ENCODE results near the gene HOXD8. TPM values are rescaled to one million over a fixed set of nuclear protein-coding genes. Genes with fewer than 3 reads are reported as not detected.

Gene HOXD8
- polyA plus RNA-seq, 1 of the 3 experiments (the other 2 are of a cell fraction), result 6.4 TPM

DNA sequence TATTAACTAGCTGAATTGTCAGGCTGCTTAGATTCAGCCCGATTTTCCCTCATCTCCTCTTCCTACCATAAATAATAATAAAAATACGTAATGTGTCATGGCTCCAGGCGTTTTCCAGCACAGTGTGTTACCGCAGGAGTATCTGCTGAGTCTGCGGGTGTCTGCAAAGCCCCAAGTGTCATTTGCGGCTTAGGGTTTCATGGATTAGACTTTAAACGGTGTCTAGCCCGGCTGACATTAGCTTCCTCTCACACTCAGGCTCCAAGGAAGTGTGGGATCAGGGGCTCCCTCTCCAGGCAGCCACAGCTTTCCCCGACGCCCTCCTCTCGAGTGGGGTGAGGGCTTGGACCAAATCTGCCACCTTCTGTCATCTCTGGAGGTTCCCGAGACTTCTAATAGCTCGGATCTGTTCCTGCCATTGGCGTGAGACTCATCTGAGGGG is 44.9 kb downstream of the HOXD8 start:
- ChIA-PET POLR2A (no interaction called here), CTCF (interaction anchor here (1.2 to 1.3 kb wide), 2 partner anchors 24 to 380 kb away, joined by 3 to 4 read pairs; no protein-coding TSS in a partner anchor)
- Histone ChIP-seq H3K9ac (no peak overlapping the region), H3F3A (replicated peaks; ENCODE audit: insufficient read depth) (no peaks in the 10 kb centered on the region), H3K4me1 (ENCODE audit: control insufficient read depth in 1 of 2, insufficient read depth in 2 of 2, low read depth in 1 of 2, low read length in 1 of 2) (peaks cover 0 to 12% of the 10 kb centered on the region in 2 experiments; a peak in 2 of 4 replicates), H3K36me3 (replicated peaks in 1 of 2; ENCODE audit: control insufficient read depth in 1 of 2, insufficient read depth in 2 of 2, low read length in 1 of 2) (peaks cover 0 to 4% of the 10 kb centered on the region in 2 experiments), H3K79me2 (ENCODE audit: insufficient read depth) (no peaks in the 10 kb centered on the region), H3K27ac (ENCODE audit: low read depth in 2 of 2, low read length in 1 of 2) (no peak overlapping the region; a peak in 1 of 4 replicates), H3K9me2 (no peaks in the 10 kb centered on the region), H3K4me2 (no peak overlapping the region), H3K27me3 (ENCODE audit: insufficient read depth) (no peaks in the 10 kb centered on the region), H2AFZ (ENCODE audit: low read depth) (peak overlapping the region; percentile 49; the same call in 1 of the 2 replicates), H4K20me1 (ENCODE audit: insufficient read depth) (no peaks in the 10 kb centered on the region), H3K9me3 (no peaks in the 10 kb centered on the region), H3K4me3 (ENCODE audit: low read depth in 2 of 2, low read length in 1 of 2) (no peak overlapping the region)
- TF ChIP-seq, protein P1, sequence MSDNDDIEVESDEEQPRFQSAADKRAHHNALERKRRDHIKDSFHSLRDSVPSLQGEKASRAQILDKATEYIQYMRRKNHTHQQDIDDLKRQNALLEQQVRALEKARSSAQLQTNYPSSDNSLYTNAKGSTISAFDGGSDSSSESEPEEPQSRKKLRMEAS (IDR thresholded peaks at IDR 0.05; ENCODE audit: low read depth), result no peak
- no peak for TF ChIP-seq EP300 (IDR thresholded peaks at IDR 0.05; ENCODE audit: borderline replicate concordance in 1 of 2, low read depth in 1 of 2, low read length in 1 of 2)
- TF ChIP-seq, protein P2, sequence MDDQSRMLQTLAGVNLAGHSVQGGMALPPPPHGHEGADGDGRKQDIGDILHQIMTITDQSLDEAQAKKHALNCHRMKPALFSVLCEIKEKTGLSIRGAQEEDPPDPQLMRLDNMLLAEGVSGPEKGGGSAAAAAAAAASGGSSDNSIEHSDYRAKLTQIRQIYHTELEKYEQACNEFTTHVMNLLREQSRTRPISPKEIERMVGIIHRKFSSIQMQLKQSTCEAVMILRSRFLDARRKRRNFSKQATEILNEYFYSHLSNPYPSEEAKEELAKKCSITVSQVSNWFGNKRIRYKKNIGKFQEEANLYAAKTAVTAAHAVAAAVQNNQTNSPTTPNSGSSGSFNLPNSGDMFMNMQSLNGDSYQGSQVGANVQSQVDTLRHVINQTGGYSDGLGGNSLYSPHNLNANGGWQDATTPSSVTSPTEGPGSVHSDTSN (IDR thresholded peaks at IDR 0.05), result no peak
- TF ChIP-seq GABPA (IDR thresholded peaks at IDR 0.05; ENCODE audit: low read depth), result no peak
- TF ChIP-seq CHD2 (IDR thresholded peaks at IDR 0.05; ENCODE audit: low read length, partially characterized antibody), result no peak
- TF ChIP-seq, protein P3, sequence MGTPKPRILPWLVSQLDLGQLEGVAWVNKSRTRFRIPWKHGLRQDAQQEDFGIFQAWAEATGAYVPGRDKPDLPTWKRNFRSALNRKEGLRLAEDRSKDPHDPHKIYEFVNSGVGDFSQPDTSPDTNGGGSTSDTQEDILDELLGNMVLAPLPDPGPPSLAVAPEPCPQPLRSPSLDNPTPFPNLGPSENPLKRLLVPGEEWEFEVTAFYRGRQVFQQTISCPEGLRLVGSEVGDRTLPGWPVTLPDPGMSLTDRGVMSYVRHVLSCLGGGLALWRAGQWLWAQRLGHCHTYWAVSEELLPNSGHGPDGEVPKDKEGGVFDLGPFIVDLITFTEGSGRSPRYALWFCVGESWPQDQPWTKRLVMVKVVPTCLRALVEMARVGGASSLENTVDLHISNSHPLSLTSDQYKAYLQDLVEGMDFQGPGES (IDR thresholded peaks at IDR 0.05; ENCODE audit: low read depth, low read length), result no peak
- no peak for TF ChIP-seq RAD21 (IDR thresholded peaks at IDR 0.05; ENCODE audit: low read length)
- no peak for TF ChIP-seq ELF1 (IDR thresholded peaks at IDR 0.05)
- WGBS (ENCODE audit: low lambda C conversion rate), result 51% methylated on average over 11 of the region's 14 CpGs
- DNase-seq, result no peak

DNA sequence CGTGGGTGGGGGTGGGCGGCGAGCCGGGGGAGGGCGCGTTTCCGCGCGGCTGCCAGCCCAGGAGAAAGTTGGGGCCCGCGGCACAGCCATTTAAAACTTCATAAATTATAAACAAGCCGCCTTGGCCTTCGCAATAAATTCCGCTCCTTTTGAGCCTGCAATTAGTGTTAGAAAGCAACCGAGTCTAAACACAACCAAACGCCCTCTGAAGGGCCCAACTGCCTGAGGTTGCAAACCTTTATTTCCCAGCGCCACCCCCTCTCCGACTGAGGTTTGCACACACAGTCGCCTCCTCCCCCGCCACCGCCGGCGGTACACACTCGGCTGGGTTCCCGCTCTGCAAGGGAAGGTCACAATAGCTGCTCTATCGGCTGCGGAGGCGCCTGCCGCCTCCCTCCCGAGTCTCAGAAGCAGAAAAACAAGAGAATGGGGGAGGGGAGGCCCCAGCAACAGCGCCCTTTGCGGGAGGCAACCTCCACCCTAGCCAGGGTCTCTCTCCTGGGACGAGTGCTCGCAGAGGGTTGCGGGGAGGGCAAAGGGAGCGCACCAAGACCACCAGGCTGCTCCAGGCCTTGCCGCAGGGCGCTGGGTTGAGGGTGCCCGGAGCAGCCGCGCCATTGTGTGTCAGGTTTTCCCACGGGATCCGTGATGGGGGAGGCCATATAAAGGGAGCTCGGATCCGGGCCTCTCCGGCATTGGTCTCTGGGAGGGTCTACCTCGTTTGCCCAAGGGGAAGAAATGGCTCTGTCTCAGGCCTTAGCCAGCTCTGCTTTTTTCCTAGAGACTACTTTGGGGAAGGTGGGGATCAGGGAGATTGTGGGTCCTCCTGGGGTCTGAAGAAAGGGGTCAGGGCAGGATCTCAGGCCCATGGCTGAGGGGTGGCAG is 45.6 kb downstream of the HOXD8 start:
- no peak overlapping the region for H3K4me3 ChIP-seq (ENCODE audit: low read depth in 2 of 2, low read length in 1 of 2)
- no peak overlapping the region for H3K9ac ChIP-seq
- CTCF ChIA-PET, result interaction anchor here (0.7 to 2.5 kb wide), 6 partner anchors 12 to 380 kb away, joined by 3 to 11 read pairs (median 4); partner anchors contain the start of gene HOXD1
- DNase-seq, result no peak
- H3K9me3 ChIP-seq, result no peaks in the 10 kb centered on the region
- POLR2A ChIA-PET, result no interaction called here
- H3K4me1 ChIP-seq (ENCODE audit: control insufficient read depth in 1 of 2, insufficient read depth in 2 of 2, low read depth in 1 of 2, low read length in 1 of 2), result peaks cover 0 to 8% of the 10 kb centered on the region in 2 experiments; a peak in 2 of 4 replicates
- H3K79me2 ChIP-seq (ENCODE audit: insufficient read depth), result no peaks in the 10 kb centered on the region
- peaks cover 0 to 4% of the 10 kb centered on the region in 2 experiments for H3K36me3 ChIP-seq (replicated peaks in 1 of 2; ENCODE audit: control insufficient read depth in 1 of 2, insufficient read depth in 2 of 2, low read length in 1 of 2)
- no peaks in the 10 kb centered on the region for H3K9me2 ChIP-seq
- H2AFZ ChIP-seq (ENCODE audit: low read depth), result no peak overlapping the region
- no peaks in the 10 kb centered on the region for H4K20me1 ChIP-seq (ENCODE audit: insufficient read depth)
- H3K27ac ChIP-seq (ENCODE audit: low read depth in 2 of 2, low read length in 1 of 2), result no peak overlapping the region
- no peak overlapping the region for H3K4me2 ChIP-seq
- H3F3A ChIP-seq (replicated peaks; ENCODE audit: insufficient read depth), result no peaks in the 10 kb centered on the region
- H3K27me3 ChIP-seq (ENCODE audit: insufficient read depth), result no peaks in the 10 kb centered on the region
- TF ChIP-seq, protein P4, sequence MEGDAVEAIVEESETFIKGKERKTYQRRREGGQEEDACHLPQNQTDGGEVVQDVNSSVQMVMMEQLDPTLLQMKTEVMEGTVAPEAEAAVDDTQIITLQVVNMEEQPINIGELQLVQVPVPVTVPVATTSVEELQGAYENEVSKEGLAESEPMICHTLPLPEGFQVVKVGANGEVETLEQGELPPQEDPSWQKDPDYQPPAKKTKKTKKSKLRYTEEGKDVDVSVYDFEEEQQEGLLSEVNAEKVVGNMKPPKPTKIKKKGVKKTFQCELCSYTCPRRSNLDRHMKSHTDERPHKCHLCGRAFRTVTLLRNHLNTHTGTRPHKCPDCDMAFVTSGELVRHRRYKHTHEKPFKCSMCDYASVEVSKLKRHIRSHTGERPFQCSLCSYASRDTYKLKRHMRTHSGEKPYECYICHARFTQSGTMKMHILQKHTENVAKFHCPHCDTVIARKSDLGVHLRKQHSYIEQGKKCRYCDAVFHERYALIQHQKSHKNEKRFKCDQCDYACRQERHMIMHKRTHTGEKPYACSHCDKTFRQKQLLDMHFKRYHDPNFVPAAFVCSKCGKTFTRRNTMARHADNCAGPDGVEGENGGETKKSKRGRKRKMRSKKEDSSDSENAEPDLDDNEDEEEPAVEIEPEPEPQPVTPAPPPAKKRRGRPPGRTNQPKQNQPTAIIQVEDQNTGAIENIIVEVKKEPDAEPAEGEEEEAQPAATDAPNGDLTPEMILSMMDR (IDR thresholded peaks at IDR 0.05), result no peak
- TF ChIP-seq, protein P2 (IDR thresholded peaks at IDR 0.05), result no peak
- no peak for TF ChIP-seq CHD2 (IDR thresholded peaks at IDR 0.05; ENCODE audit: low read length, partially characterized antibody)
- TF ChIP-seq YY1 (IDR thresholded peaks at IDR 0.05; ENCODE audit: low read depth), result no peak
- no peak for TF ChIP-seq TEAD4 (IDR thresholded peaks at IDR 0.05; ENCODE audit: borderline replicate concordance, insufficient read depth)
- no peak for TF ChIP-seq RFX5 (IDR thresholded peaks at IDR 0.05; ENCODE audit: low read length)
- no peak for TF ChIP-seq EP300 (IDR thresholded peaks at IDR 0.05; ENCODE audit: borderline replicate concordance in 1 of 2, low read depth in 1 of 2, low read length in 1 of 2)
- no peak for TF ChIP-seq SIN3A (IDR thresholded peaks at IDR 0.05; ENCODE audit: borderline replicate concordance, low read depth, low read length)
- TF ChIP-seq MXI1 (IDR thresholded peaks at IDR 0.05; ENCODE audit: low read depth, low read length), result no peak
- WGBS (ENCODE audit: low lambda C conversion rate), result 73% methylated on average over 46 of the region's 47 CpGs

All from SK-N-SH (cell line).